Osteoblast (primary cell): ENCODE measurements around the gene CCL24. TPM values are rescaled to one million over a fixed set of nuclear protein-coding genes. Genes with fewer than 3 reads are reported as not detected.
"Not testable (repeated sequence)": the region's sequence is repeated elsewhere in the genome, so short reads cannot be mapped to it uniquely, and the experiment has no call there.

Experiments used
- DNase-seq: peaks from one replicate; pipeline ENCODE4 v3.0.0; 2011; ENCODE audit warnings: low spot score, mixed read lengths; ENCODE audit not compliant: insufficient read length; ENCODE audit errors: missing footprints
- H2AFZ ChIP-seq: 2 replicates; pipeline ENCODE4 v1.6.0; 2011; ENCODE audit warnings: mild to moderate bottlenecking, low read length
- H3K27ac ChIP-seq: 2 replicates; pipeline ENCODE4 v1.5.1; 2011; ENCODE audit warnings: mild to moderate bottlenecking, low read depth, low read length, moderate library complexity
- H3K27me3 ChIP-seq: 2 replicates; pipeline ENCODE4 v1.6.0; 2012; ENCODE audit warnings: mild to moderate bottlenecking, control low read depth, inconsistent platforms, low read length, moderate library complexity; ENCODE audit not compliant: insufficient read depth
- H3K36me3 ChIP-seq: 2 replicates; pipeline ENCODE4 v1.5.1; 2011; ENCODE audit warnings: mild to moderate bottlenecking, low read length, control low read depth, moderate library complexity; ENCODE audit not compliant: insufficient read depth
- H3K4me1 ChIP-seq: 2 replicates; pipeline ENCODE4 v1.5.1; 2011; ENCODE audit warnings: mild to moderate bottlenecking, low read length, control low read depth, moderate library complexity; ENCODE audit not compliant: insufficient read depth
- H3K4me2 ChIP-seq: 2 replicates; pipeline ENCODE4 v1.6.0; 2011; ENCODE audit warnings: mild to moderate bottlenecking, low read length; ENCODE audit not compliant: insufficient read depth
- H3K4me3 ChIP-seq: fragments of 200-600 bp; sonication (generic); 3 replicates; pipeline ENCODE4 v1.5.1; 2012; ENCODE audit warnings: mild to moderate bottlenecking, low read length, inconsistent platforms; ENCODE audit not compliant: insufficient read depth
- H3K79me2 ChIP-seq: 2 replicates; pipeline ENCODE4 v1.6.0; 2012; ENCODE audit warnings: mild to moderate bottlenecking, low read length, control low read depth, inconsistent platforms; ENCODE audit not compliant: insufficient read depth
- H3K9me3 ChIP-seq: 2 replicates; pipeline ENCODE4 v1.5.1; 2011; ENCODE audit warnings: low read depth, low read length, control low read depth
- H4K20me1 ChIP-seq: 2 replicates; pipeline ENCODE4 v1.6.0; 2012; ENCODE audit warnings: mild to moderate bottlenecking, low read length, control low read depth; ENCODE audit not compliant: insufficient read depth
- total RNA-seq: library from RNA; depleted of rRNA; stranded (reverse); fragments of >200 nt; gene quantifications from 2 replicates; pipeline ENCODE4 v1.2.3, GENCODE V29; 2012
- TF ChIP-seq, protein P1 (sequence below): IDR thresholded peaks from 2 replicates; pipeline ENCODE4 v1.5.1; 2011; ENCODE audit warnings: mild to moderate bottlenecking, low read depth, low read length, moderate library complexity; ENCODE audit errors: extremely low read depth

Gene CCL24
- total RNA-seq, 1 donor: not detected

GRCh38 chr7:75762350-75762917 is 51.2 kb downstream of the CCL24 start:
- H3K4me2 ChIP-seq: no peak overlapping the region
- no peak overlapping the region for H2AFZ ChIP-seq
- no peaks in the 10 kb centered on the region for H3K79me2 ChIP-seq
- H3K27me3 ChIP-seq: no peaks in the 10 kb centered on the region
- peak; percentile 93 for DNase-seq
- H3K27ac ChIP-seq: no peak overlapping the region
- H3K9me3 ChIP-seq: no peaks in the 10 kb centered on the region
- no peaks in the 10 kb centered on the region for H3K4me1 ChIP-seq
- H3K36me3 ChIP-seq: no peaks in the 10 kb centered on the region
- TF ChIP-seq, protein P1, sequence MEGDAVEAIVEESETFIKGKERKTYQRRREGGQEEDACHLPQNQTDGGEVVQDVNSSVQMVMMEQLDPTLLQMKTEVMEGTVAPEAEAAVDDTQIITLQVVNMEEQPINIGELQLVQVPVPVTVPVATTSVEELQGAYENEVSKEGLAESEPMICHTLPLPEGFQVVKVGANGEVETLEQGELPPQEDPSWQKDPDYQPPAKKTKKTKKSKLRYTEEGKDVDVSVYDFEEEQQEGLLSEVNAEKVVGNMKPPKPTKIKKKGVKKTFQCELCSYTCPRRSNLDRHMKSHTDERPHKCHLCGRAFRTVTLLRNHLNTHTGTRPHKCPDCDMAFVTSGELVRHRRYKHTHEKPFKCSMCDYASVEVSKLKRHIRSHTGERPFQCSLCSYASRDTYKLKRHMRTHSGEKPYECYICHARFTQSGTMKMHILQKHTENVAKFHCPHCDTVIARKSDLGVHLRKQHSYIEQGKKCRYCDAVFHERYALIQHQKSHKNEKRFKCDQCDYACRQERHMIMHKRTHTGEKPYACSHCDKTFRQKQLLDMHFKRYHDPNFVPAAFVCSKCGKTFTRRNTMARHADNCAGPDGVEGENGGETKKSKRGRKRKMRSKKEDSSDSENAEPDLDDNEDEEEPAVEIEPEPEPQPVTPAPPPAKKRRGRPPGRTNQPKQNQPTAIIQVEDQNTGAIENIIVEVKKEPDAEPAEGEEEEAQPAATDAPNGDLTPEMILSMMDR: peak; percentile 73
- H3K4me3 ChIP-seq: no peak overlapping the region
- H4K20me1 ChIP-seq: no peaks in the 10 kb centered on the region

DNA sequence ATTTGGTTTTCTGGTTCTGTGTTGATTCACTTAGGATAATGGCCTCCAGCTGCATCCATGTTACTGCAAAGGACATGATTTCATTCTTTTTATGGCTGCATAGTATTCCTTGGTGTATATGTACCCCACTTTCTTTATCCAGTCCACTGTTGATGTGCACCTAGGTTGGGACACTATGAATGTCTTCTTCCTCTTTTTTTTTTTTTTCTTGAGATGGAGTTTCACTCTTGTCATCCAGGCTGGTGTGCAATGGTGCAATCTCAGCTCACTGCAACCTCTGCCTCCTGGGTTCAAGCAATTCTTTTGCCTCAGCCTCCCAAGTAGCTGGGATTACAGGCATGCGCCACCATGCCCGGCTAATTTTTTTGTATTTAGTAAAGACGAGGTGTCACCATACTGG is 51.8 kb downstream of the CCL24 start:
- H2AFZ ChIP-seq, H4K20me1 ChIP-seq, H3K36me3 ChIP-seq, H3K4me2 ChIP-seq, DNase-seq, H3K4me1 ChIP-seq, H3K9me3 ChIP-seq, H3K27ac ChIP-seq, H3K27me3 ChIP-seq, H3K4me3 ChIP-seq, H3K79me2 ChIP-seq: not testable (repeated sequence)

Other genes starting within 250 kb of the CCL24 start
- 24.2 and 25.7 TPM in 2 replicates for gene HIP1, start 74.9 kb downstream of the CCL24 start, total RNA-seq
- gene CCL26, start 41.6 kb downstream of the CCL24 start, total RNA-seq: 1.1 and 1.5 TPM in 2 replicates
- gene RHBDD2, start 65.2 kb upstream of the CCL24 start, total RNA-seq: 27.4 and 27.5 TPM in 2 replicates
- gene POR, start 101.3 kb upstream of the CCL24 start, total RNA-seq: 70.4 and 73.1 TPM in 2 replicates
- 25.3 and 32.1 TPM in 2 replicates for gene TMEM120A, start 180.8 kb upstream of the CCL24 start, total RNA-seq
- 23.9 and 27.7 TPM in 2 replicates for gene STYXL1, start 234.2 kb upstream of the CCL24 start, total RNA-seq
- gene MDH2, start 234.3 kb upstream of the CCL24 start, total RNA-seq: 32.7 and 36.6 TPM in 2 replicates